ENCODE measurements around the gene RPL19.

DNA sequence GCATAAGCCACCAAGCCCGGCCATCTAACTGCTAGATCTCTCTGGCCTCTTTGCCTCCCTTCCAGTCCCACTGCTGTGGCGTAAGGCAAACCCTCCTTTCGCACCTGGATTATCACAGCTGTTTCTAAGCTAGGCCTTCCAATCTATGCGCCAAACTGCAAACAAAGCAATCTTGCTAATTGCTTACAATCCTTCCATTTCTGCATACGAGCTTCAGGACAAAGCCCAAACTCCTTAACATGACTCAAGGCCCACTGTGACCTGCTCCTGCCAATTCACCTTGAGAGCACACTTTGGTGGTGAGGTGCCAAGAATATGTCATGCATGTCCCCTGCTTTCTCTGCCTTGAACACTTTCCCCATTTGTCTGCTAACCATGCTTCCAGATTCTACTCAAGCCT lies 28.1 kb upstream of the RPL19 start:
- no peak for TF ChIP-seq CTCF (IDR thresholded peaks at IDR 0.05; ENCODE audit: low read depth, low read length)
- no peak for TF ChIP-seq EZH2phosphoT487 (IDR thresholded peaks at IDR 0.05; ENCODE audit: low read depth)
